ENCODE data around the gene HNRNPA0. TPM values are rescaled to one million over a fixed set of nuclear protein-coding genes. Genes with fewer than 3 reads are reported as not detected.

The HNRNPA0 gene
- total RNA-seq, 1 experiment from 2014 or later: 68.5 TPM

DNA sequence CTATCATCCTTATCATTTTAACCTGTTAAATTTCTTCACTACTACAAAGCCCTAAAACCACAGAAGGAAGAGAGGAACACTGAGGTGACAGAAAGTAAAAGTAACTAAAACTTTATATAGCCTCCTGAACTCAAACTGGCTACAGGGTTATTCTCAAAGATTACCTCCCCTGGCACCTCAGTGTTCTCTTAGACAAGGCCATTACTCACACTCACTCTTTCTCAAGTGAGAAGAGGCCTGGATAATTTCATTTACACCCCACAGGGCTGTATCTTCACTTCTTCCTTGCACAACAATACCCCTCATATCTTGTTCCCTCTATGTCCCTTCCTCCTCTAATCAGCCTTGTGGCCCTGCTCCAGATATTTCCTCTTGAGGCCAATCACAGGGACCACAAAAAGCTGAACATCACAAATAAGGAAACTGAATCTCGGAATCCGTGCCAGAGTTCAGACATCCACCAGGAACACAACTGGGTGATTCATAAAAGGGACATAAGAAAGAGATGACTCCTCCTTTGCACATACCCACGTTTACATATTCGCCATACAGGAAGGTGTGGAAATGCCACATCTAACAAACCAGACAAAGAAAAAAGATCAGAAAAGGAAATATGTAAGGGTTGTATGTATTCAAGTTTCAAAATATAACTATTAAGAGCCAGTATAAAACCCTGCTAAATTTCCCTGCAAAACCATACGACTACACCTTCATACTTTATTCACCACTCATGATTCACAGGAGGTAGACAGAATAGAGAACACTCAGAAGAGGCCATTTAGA, 16.6 kb downstream of the HNRNPA0 start:
- Mint-ChIP-seq H3K4me1 (peaks cover 8 to 13% of the 10 kb centered on the region in 2 experiments), H3K4me3 (no peak overlapping the region), H3K9me3 (no peaks in the 10 kb centered on the region; a peak in 1 of 5 replicates), H3K27me3 (ENCODE audit: low read depth) (no peaks in the 10 kb centered on the region), H3K27ac (no peak overlapping the region; a peak in 1 of 7 replicates), H3K36me3 (ENCODE audit: insufficient read depth in 1 of 3, low read depth in 3 of 3) (peaks cover 0 to 5% (median 0%) of the 10 kb centered on the region in 3 experiments; a peak in 1 of 7 replicates)
- H3K14ac ChIP-seq (ENCODE audit: insufficient read depth, low read length): no peak overlapping the region
- peaks cover 6% of the 10 kb centered on the region for H3K79me1 ChIP-seq (ENCODE audit: insufficient read depth, low read depth, low read length, poor library complexity, severe bottlenecking)
- no peak overlapping the region for H2AK5ac ChIP-seq (ENCODE audit: insufficient read length, low read length)
- H4K20me1 ChIP-seq (ENCODE audit: control insufficient read depth, insufficient read depth, insufficient read length): no peaks in the 10 kb centered on the region
- peaks cover 11% of the 10 kb centered on the region for H3K79me2 ChIP-seq (ENCODE audit: insufficient read depth, low read length)
- H4K8ac ChIP-seq (replicated peaks; ENCODE audit: insufficient read length, low read depth, low read length): no peak overlapping the region
- no peak overlapping the region for H3K27ac ChIP-seq (ENCODE audit: insufficient read length, low read depth, low read length)
- no peak overlapping the region for H3K9ac ChIP-seq (ENCODE audit: extremely low read depth, insufficient read length, low read length)
- H3K18ac ChIP-seq (ENCODE audit: insufficient read length, low read depth, low read length): no peak overlapping the region
- H3K23me2 ChIP-seq (ENCODE audit: insufficient read length, low read depth, low read length, poor library complexity, severe bottlenecking): peaks cover 8% of the 10 kb centered on the region
- H2BK20ac ChIP-seq (ENCODE audit: low read depth, low read length, poor library complexity, severe bottlenecking): no peak overlapping the region
- no peak overlapping the region for H4K5ac ChIP-seq (ENCODE audit: insufficient read length, low read depth, low read length)
- TF ChIP-seq, protein P1, sequence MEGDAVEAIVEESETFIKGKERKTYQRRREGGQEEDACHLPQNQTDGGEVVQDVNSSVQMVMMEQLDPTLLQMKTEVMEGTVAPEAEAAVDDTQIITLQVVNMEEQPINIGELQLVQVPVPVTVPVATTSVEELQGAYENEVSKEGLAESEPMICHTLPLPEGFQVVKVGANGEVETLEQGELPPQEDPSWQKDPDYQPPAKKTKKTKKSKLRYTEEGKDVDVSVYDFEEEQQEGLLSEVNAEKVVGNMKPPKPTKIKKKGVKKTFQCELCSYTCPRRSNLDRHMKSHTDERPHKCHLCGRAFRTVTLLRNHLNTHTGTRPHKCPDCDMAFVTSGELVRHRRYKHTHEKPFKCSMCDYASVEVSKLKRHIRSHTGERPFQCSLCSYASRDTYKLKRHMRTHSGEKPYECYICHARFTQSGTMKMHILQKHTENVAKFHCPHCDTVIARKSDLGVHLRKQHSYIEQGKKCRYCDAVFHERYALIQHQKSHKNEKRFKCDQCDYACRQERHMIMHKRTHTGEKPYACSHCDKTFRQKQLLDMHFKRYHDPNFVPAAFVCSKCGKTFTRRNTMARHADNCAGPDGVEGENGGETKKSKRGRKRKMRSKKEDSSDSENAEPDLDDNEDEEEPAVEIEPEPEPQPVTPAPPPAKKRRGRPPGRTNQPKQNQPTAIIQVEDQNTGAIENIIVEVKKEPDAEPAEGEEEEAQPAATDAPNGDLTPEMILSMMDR (conservative IDR thresholded peaks at IDR 0.05): no peak
- H3K4me1 ChIP-seq (ENCODE audit: insufficient read depth, low read length): peaks cover 8% of the 10 kb centered on the region; the same call in 1 of the 2 replicates
- no peak for DNase-seq
- no peak overlapping the region for H3K56ac ChIP-seq (ENCODE audit: insufficient read length, low read depth, low read length)
- H3K23ac ChIP-seq (ENCODE audit: insufficient read length, low read depth, low read length): no peak overlapping the region
- no CpG with 5 or more reads among the region's 5 CpGs for WGBS (ENCODE audit: extremely low coverage, insufficient read length, low lambda C conversion rate)
- H2AFZ ChIP-seq (ENCODE audit: low read length): no peak overlapping the region
- H2BK120ac ChIP-seq (ENCODE audit: low read depth, low read length, poor library complexity, severe bottlenecking): no peak overlapping the region
- no peaks in the 10 kb centered on the region for H3K27me3 ChIP-seq (ENCODE audit: insufficient read depth, low read length)
- no peak overlapping the region for H4K91ac ChIP-seq (ENCODE audit: insufficient read length, low read depth, low read length)
- H2BK5ac ChIP-seq (ENCODE audit: insufficient read length, low read length): no peak overlapping the region
- no peak overlapping the region for H3K4ac ChIP-seq (ENCODE audit: low read depth, low read length)
- no peak overlapping the region for H3T11ph ChIP-seq (ENCODE audit: low read length)
- no peak overlapping the region for H2BK12ac ChIP-seq (ENCODE audit: insufficient read length, low read depth, low read length)
- H3K4me2 ChIP-seq (ENCODE audit: insufficient read depth, insufficient read length, low read length): no peak overlapping the region
- H3K9me3 ChIP-seq (ENCODE audit: control insufficient read depth, low read depth, low read length): no peaks in the 10 kb centered on the region
- H2BK15ac ChIP-seq (ENCODE audit: low read depth, low read length): no peak overlapping the region
